KOPT-K1 (cell line): ENCODE data around the gene DDX23.

ENCODE experiments used
- H3K27ac ChIP-seq: fragments of 200-600 bp; sonication (generic); 2 replicates; pipeline ENCODE4 v1.5.1; 2016; ENCODE audit warnings: antibody characterized with exemption, mild to moderate bottlenecking, low read depth, low read length; ENCODE audit not compliant: poor library complexity, severe bottlenecking
- H3K36me3 ChIP-seq: fragments of 200-600 bp; sonication (generic); 2 replicates; pipeline ENCODE4 v1.5.1; 2017; ENCODE audit warnings: antibody characterized with exemption, mild to moderate bottlenecking, low read length, moderate library complexity; ENCODE audit not compliant: insufficient read depth
- H3K9me3 ChIP-seq: fragments of 200-600 bp; sonication (generic); 2 replicates; pipeline ENCODE4 v1.5.1; 2017; ENCODE audit warnings: antibody characterized with exemption, low read length, mild to moderate bottlenecking; ENCODE audit not compliant: insufficient read depth, poor library complexity, severe bottlenecking

The DDX23 gene

GRCh38 chr12:48782457-48783395 is 69.2 kb downstream of the DDX23 start:
- no peaks in the 10 kb centered on the region for H3K36me3 ChIP-seq
- H3K9me3 ChIP-seq, result no peaks in the 10 kb centered on the region
- no peak overlapping the region for H3K27ac ChIP-seq

GRCh38 chr12:48781750-48782456 is 70.1 kb downstream of the DDX23 start:
- H3K36me3 ChIP-seq, result no peaks in the 10 kb centered on the region
- H3K9me3 ChIP-seq, result no peaks in the 10 kb centered on the region
- H3K27ac ChIP-seq, result no peak overlapping the region

GRCh38 chr12:48780381-48781025 is 71.5 kb downstream of the DDX23 start:
- H3K9me3 ChIP-seq, result no peaks in the 10 kb centered on the region
- H3K27ac ChIP-seq, result no peak overlapping the region
- no peaks in the 10 kb centered on the region for H3K36me3 ChIP-seq

GRCh38 chr12:48779869-48780268 is 72.1 kb downstream of the DDX23 start:
- H3K9me3 ChIP-seq, result no peaks in the 10 kb centered on the region
- no peak overlapping the region for H3K27ac ChIP-seq
- H3K36me3 ChIP-seq, result no peaks in the 10 kb centered on the region
